H1 (cell line): ENCODE measurements around the gene DGKI. TPM values are rescaled to one million over a fixed set of nuclear protein-coding genes. Genes with fewer than 3 reads are reported as not detected.

Experiments used
- CTCF ChIA-PET: fragments of 300-600 bp; sonication (Branson Sonifier 250); formaldehyde crosslinking; loops from one replicate; lab custom pipeline; 2021; ENCODE audit not compliant: partially characterized antibody; lab: Charles Lee
- POLR2A ChIA-PET: fragments of 300-600 bp; sonication (Branson Sonifier 250); formaldehyde crosslinking; loops from one replicate; lab custom pipeline; 2021; ENCODE audit warnings: inconsistent platforms; ENCODE audit not compliant: partially characterized antibody; lab: Charles Lee
- DNase-seq, 2 experiments: peaks; one replicate each; pipeline versions ENCODE4 v3.0.0 to v3.0.0-alpha.2; 2010 to 2022; ENCODE audit warnings: low spot score in 2 of 2, low read depth in 1 of 2, mixed read lengths in 1 of 2
- FAIRE-seq: peaks from 2 replicates; lab custom pipeline; 2011; peaks lifted over from hg19 to GRCh38; lab: Jason Lieb, UNC
- H2AFZ ChIP-seq: 2 replicates; pipeline ENCODE4 v1.8.1; 2012; ENCODE audit warnings: low read length, inconsistent platforms
- H2AK5ac ChIP-seq: 2 replicates; pipeline ENCODE4 v1.6.1; 2013; ENCODE audit warnings: low read depth, low read length
- H2BK120ac ChIP-seq: replicated peaks from 2 replicates; pipeline ENCODE3; 2013; ENCODE audit warnings: low read depth, low read length, inconsistent platforms
- H2BK12ac ChIP-seq: 2 replicates; pipeline ENCODE4 v1.6.1; 2013; ENCODE audit warnings: low read depth, low read length
- H2BK15ac ChIP-seq: 2 replicates; pipeline ENCODE4 v1.6.1; 2013; ENCODE audit warnings: low read length
- H2BK20ac ChIP-seq: 2 replicates; pipeline ENCODE4 v1.6.1; 2013; ENCODE audit warnings: low read length
- H2BK5ac ChIP-seq: 2 replicates; pipeline ENCODE4 v1.6.1; 2013; ENCODE audit warnings: low read depth, low read length
- H3K14ac ChIP-seq: 2 replicates; pipeline ENCODE4 v1.6.1; 2013; ENCODE audit warnings: inconsistent platforms; ENCODE audit not compliant: insufficient read length
- H3K18ac ChIP-seq: 2 replicates; pipeline ENCODE4 v1.6.1; 2013; ENCODE audit warnings: low read length; ENCODE audit errors: extremely low read depth
- H3K23ac ChIP-seq: 2 replicates; pipeline ENCODE4 v1.6.1; 2013; ENCODE audit warnings: inconsistent platforms; ENCODE audit not compliant: insufficient read length
- H3K23me2 ChIP-seq: 2 replicates; pipeline ENCODE4 v1.6.1; 2013; ENCODE audit warnings: low read depth, low read length
- H3K27ac ChIP-seq: 2 replicates; pipeline ENCODE4 v1.6.1; 2011; ENCODE audit warnings: low read depth, low read length, inconsistent platforms
- H3K27me3 ChIP-seq, 4 experiments: replicated peaks in 1 of 4; 1 replicate in 1 of 4; 2 replicates in 3 of 4; pipeline versions ENCODE4 v1.6.1 to v1.8.1; 2011 to 2013; ENCODE audit warnings: low read length in 3 of 4, mild to moderate bottlenecking in 3 of 4, inconsistent platforms in 2 of 4, mixed read lengths in 2 of 4, moderate library complexity in 1 of 4; ENCODE audit not compliant: control insufficient read depth in 3 of 4, insufficient read depth in 3 of 4; ENCODE audit errors: extremely low read depth in 1 of 4
- H3K36me3 ChIP-seq, 4 experiments: 2 replicates each; pipeline versions ENCODE4 v1.6.1 to v1.8.1; 2011 to 2013; ENCODE audit warnings: mild to moderate bottlenecking in 4 of 4, low read length in 3 of 4, moderate library complexity in 2 of 4, control low read depth in 1 of 4, inconsistent platforms in 1 of 4; ENCODE audit not compliant: insufficient read depth in 4 of 4, control insufficient read depth in 2 of 4
- H3K4ac ChIP-seq: replicated peaks from 2 replicates; pipeline ENCODE3; 2013; ENCODE audit warnings: low read length, low read depth, mixed read lengths, inconsistent platforms; ENCODE audit not compliant: insufficient read length
- H3K4me1 ChIP-seq, 4 experiments: replicated peaks in 1 of 4; 1 replicate in 1 of 4; 2 replicates in 3 of 4; pipeline versions ENCODE4 v1.6.1 to v1.8.1; 2011 to 2013; ENCODE audit warnings: low read length in 3 of 4, inconsistent platforms in 2 of 4, mixed read lengths in 1 of 4; ENCODE audit not compliant: insufficient read depth in 4 of 4, control insufficient read depth in 3 of 4
- H3K4me2 ChIP-seq, 2 experiments: 2 replicates each; pipeline versions ENCODE4 v1.6.1 to v1.8.1; 2011 to 2013; ENCODE audit warnings: low read depth in 2 of 2, low read length in 2 of 2, control low read depth in 1 of 2, inconsistent platforms in 1 of 2, mild to moderate bottlenecking in 1 of 2; ENCODE audit not compliant: insufficient read depth in 1 of 2
- H3K4me3 ChIP-seq, 4 experiments: fragments of 200-600, 300-600 bp in 1 of 4; sonication (generic), shearing (Covaris generic), sonication (Bioruptor Twin) in 1 of 4; 2 replicates each; pipeline versions ENCODE4 v1.5.1 to v1.8.1; 2011 to 2016; ENCODE audit warnings: low read length in 4 of 4, low read depth in 3 of 4, control low read depth in 2 of 4, inconsistent platforms in 2 of 4, mild to moderate bottlenecking in 2 of 4, mixed read lengths in 1 of 4, moderate library complexity in 1 of 4; ENCODE audit not compliant: insufficient read depth in 2 of 4; ENCODE audit errors: extremely low read depth in 1 of 4
- H3K56ac ChIP-seq: replicated peaks from 2 replicates; pipeline ENCODE3; 2013; ENCODE audit warnings: low read depth, mild to moderate bottlenecking, mixed read lengths, low read length, inconsistent platforms; ENCODE audit not compliant: insufficient read length
- H3K79me1 ChIP-seq: 2 replicates; pipeline ENCODE4 v1.6.1; 2013; ENCODE audit warnings: low read depth, low read length, control low read depth
- H3K79me2 ChIP-seq, 2 experiments: 2 replicates each; pipeline versions ENCODE4 v1.6.1 to v1.8.1; 2012 to 2013; ENCODE audit warnings: low read length in 2 of 2, mild to moderate bottlenecking in 2 of 2, inconsistent platforms in 1 of 2; ENCODE audit not compliant: insufficient read depth in 2 of 2, control insufficient read depth in 1 of 2
- H3K9ac ChIP-seq, 4 experiments: replicated peaks in 1 of 4; 1 replicate in 1 of 4; 2 replicates in 3 of 4; pipeline versions ENCODE4 v1.6.1 to v1.8.1; 2011 to 2013; ENCODE audit warnings: low read depth in 3 of 4, low read length in 3 of 4, control low read depth in 2 of 4, mild to moderate bottlenecking in 2 of 4, moderate library complexity in 2 of 4, inconsistent platforms in 1 of 4; ENCODE audit errors: extremely low read depth in 1 of 4
- H3K9me3 ChIP-seq, 2 experiments: 2 replicates each; pipeline versions ENCODE4 v1.6.1 to v1.8.1; 2012 to 2013; ENCODE audit warnings: mild to moderate bottlenecking in 2 of 2, moderate library complexity in 2 of 2, control low read depth in 1 of 2, inconsistent platforms in 1 of 2, low read depth in 1 of 2, low read length in 1 of 2, mixed read lengths in 1 of 2; ENCODE audit not compliant: insufficient read depth in 2 of 2
- H4K20me1 ChIP-seq, 2 experiments: replicated peaks in 1 of 2; 2 replicates each; pipeline versions ENCODE3 to v1.8.1; 2011 to 2013; ENCODE audit warnings: inconsistent platforms in 2 of 2, low read length in 2 of 2, mild to moderate bottlenecking in 1 of 2; ENCODE audit not compliant: insufficient read depth in 2 of 2, control insufficient read depth in 1 of 2
- H4K5ac ChIP-seq: 2 replicates; pipeline ENCODE4 v1.6.1; 2013; ENCODE audit warnings: low read length, low read depth, mixed read lengths, inconsistent platforms; ENCODE audit not compliant: insufficient read length
- H4K8ac ChIP-seq: 2 replicates; pipeline ENCODE4 v1.8.0; 2013; ENCODE audit warnings: mild to moderate bottlenecking, moderate library complexity, low read length, inconsistent platforms; ENCODE audit not compliant: insufficient read depth; ENCODE audit errors: extremely low read depth
- H4K91ac ChIP-seq: replicated peaks from 2 replicates; pipeline ENCODE3; 2013; ENCODE audit warnings: low read length, mixed read lengths, inconsistent platforms; ENCODE audit not compliant: insufficient read length
- BCL11A ChIP-seq, 2 experiments: IDR thresholded peaks; one replicate each; pipeline ENCODE4 v1.6.1; 2011; ENCODE audit warnings: low read depth in 2 of 2, low read length in 2 of 2, mild to moderate bottlenecking in 2 of 2
- CBX5 ChIP-seq: fragments of 300-800, 300-1000 bp; sonication (generic); IDR thresholded peaks from 2 replicates; pipeline ENCODE4 v1.7.1; 2016; ENCODE audit warnings: antibody characterized with exemption, low read length, low read depth
- EP300 ChIP-seq, 2 experiments: IDR thresholded peaks; 1 replicate in 1 of 2; 2 replicates in 1 of 2; pipeline ENCODE4 v1.6.1; 2011 to 2012; ENCODE audit warnings: low read depth in 2 of 2, low read length in 2 of 2, mild to moderate bottlenecking in 2 of 2, borderline replicate concordance in 1 of 2, inconsistent platforms in 1 of 2, moderate library complexity in 1 of 2
- FOSL1 ChIP-seq: IDR thresholded peaks from 2 replicates; pipeline ENCODE4 v1.6.1; 2011; ENCODE audit warnings: mild to moderate bottlenecking, low read depth, low read length, moderate library complexity; ENCODE audit not compliant: insufficient read depth
- POU5F1 ChIP-seq: IDR thresholded peaks from 2 replicates; pipeline ENCODE4 v1.6.1; 2011; ENCODE audit warnings: low read depth, mild to moderate bottlenecking, low read length, moderate library complexity
- WGBS, 2 experiments: shearing (Covaris generic) in 1 of 2; methylation state at CpG; one replicate each; pipeline versions ENCODE4 v1.1.6 to v1.1.7; 2013 to 2015; ENCODE audit warnings: low lambda C conversion rate in 2 of 2, mixed read lengths in 2 of 2, inconsistent platforms in 1 of 2, low coverage in 1 of 2, missing lambda C conversion rate in 1 of 2; ENCODE audit not compliant: insufficient replicate concordance in 2 of 2, insufficient coverage in 1 of 2, insufficient read length in 1 of 2; ENCODE audit errors: extremely low coverage in 1 of 2, missing lambda C conversion rate in 1 of 2; 5-methylcytosine and 5-hydroxymethylcytosine counted together
- polyA plus RNA-seq, 7 experiments: library from polyadenylated mRNA; depleted of rRNA in 3 of 7; stranded (reverse) in 5 of 7; unstranded in 2 of 7; fragments of >200 nt in 5 of 7; fragments of 200-250 nt in 2 of 7; gene quantifications; 1 replicate in 5 of 7; 2 replicates in 1 of 7; 4 replicates in 1 of 7; pipeline versions ENCODE4 v1.2.1 to v1.2.3, GENCODE V29; 2011 to 2013; ENCODE audit warnings: missing spikeins in 2 of 7, mixed read lengths in 2 of 7
- total RNA-seq: library from RNA; stranded (reverse); fragmentation: NEBNext Ultra II Directional; extraction: Animal tissue kit (Norgen Biotek cat#: 25700); gene quantifications from 2 replicates; pipeline ENCODE4 v1.2.1, GENCODE V29; 2021

Gene DGKI
- total and polyA plus RNA-seq, 2 of the 8 experiments (the other 6 are each of a cell fraction or from before 2014, with no cell fraction given), result 0.20 to 0.71 TPM

DNA sequence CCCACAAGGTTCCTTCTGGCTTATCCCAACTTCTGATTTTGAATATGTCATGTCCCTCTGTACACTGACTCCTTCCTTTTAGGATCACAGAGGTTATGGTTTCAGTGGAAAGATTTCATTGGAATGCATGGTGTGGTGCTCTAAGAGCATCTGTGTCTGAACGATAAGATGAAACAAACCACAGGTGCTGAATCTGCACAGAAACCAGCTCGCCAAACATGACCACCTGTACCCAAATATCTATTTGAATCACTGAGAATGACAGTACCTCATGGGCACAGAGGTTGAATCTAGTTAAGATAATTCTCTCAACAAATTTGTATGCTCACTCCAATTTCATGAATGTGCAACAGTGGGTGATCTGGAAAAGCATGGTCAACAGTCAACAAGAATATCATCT is 105.3 kb downstream of the DGKI start:
- no peak overlapping the region for H3K18ac ChIP-seq
- H3K9me3 ChIP-seq, result no peaks in the 10 kb centered on the region
- no peak overlapping the region for H2BK5ac ChIP-seq
- H2BK120ac ChIP-seq, result no peak overlapping the region
- H2BK15ac ChIP-seq, result no peak overlapping the region; the same call in 1 of the 2 replicates
- H3K79me1 ChIP-seq, result no peaks in the 10 kb centered on the region
- no peak overlapping the region for H4K91ac ChIP-seq
- no peak overlapping the region for H4K8ac ChIP-seq
- H3K14ac ChIP-seq, result no peak overlapping the region
- FAIRE-seq, result no peak
- no peaks in the 10 kb centered on the region; the same call in 1 of the 2 replicates for H3K23me2 ChIP-seq
- no peak overlapping the region for H2BK20ac ChIP-seq
- TF ChIP-seq CBX5 (no peak), BCL11A (IDR thresholded peaks at IDR 0.05; ENCODE audit: low read depth in 2 of 2, low read length in 2 of 2) (no peak), EP300 (IDR thresholded peaks at IDR 0.05; ENCODE audit: borderline replicate concordance in 1 of 2, low read depth in 2 of 2, low read length in 2 of 2) (no peak), POU5F1 (no peak), FOSL1 (no peak)
- TF ChIP-seq, all 59 proteins: peak for 0
- H3K4ac ChIP-seq, result no peak overlapping the region
- no peak overlapping the region for H3K27ac ChIP-seq
- POLR2A ChIA-PET, result interaction anchor here (1.1 kb wide), 1 partner anchor 8 kb away, joined by 4 read pairs; no protein-coding TSS in a partner anchor
- H3K27me3 ChIP-seq, result no peaks in the 10 kb centered on the region
- H2BK12ac ChIP-seq, result no peak overlapping the region
- H3K4me1 ChIP-seq, result peaks cover 0 to 5% (median 3%) of the 10 kb centered on the region in 4 experiments; a peak in 3 of 7 replicates
- H4K20me1 ChIP-seq, result no peaks in the 10 kb centered on the region
- no peak overlapping the region for H3K9ac ChIP-seq
- CTCF ChIA-PET, result interaction anchor here (1.7 kb wide), 1 partner anchor 86 kb away, joined by 6 read pairs; no protein-coding TSS in a partner anchor
- H3K23ac ChIP-seq, result no peak overlapping the region
- H3K79me2 ChIP-seq, result no peaks in the 10 kb centered on the region
- no peak overlapping the region for H3K56ac ChIP-seq
- 86% methylated on average over 2 of the region's 2 CpGs; no CpG with 5 or more reads in 1 of the 2 experiments for WGBS, 2 experiments
- no peak overlapping the region for H2AFZ ChIP-seq
- H3K4me3 ChIP-seq, result no peak overlapping the region
- H4K5ac ChIP-seq, result no peak overlapping the region
- no peaks in the 10 kb centered on the region for H3K36me3 ChIP-seq
- no peak for DNase-seq
- H3K4me2 ChIP-seq, result no peak overlapping the region
- H2AK5ac ChIP-seq, result no peak overlapping the region
